ENCODE data around the gene ABCD3.

GRCh38 chr1:94514095-94514727, 96.0 kb downstream of the ABCD3 start:
- TF ChIP-seq POLR2A (IDR thresholded peaks at IDR 0.05; ENCODE audit: extremely low read depth, insufficient read length): no peak
- TF ChIP-seq CTCF (IDR thresholded peaks at IDR 0.05; ENCODE audit: low read depth, low read length): peak; percentile 77
- no peak for TF ChIP-seq MYC (IDR thresholded peaks at IDR 0.05; ENCODE audit: low read depth, low read length)
- no peak for TF ChIP-seq MAX (IDR thresholded peaks at IDR 0.05; ENCODE audit: low read depth, low read length)
